Retinal pigment epithelial cell (primary cell): ENCODE measurements around the gene FUCA2.

ENCODE experiments used
- DNase-seq: peaks from one replicate; pipeline ENCODE4 v3.0.0-alpha.2; 2010; ENCODE audit warnings: low read depth
- H3K4me3 ChIP-seq: 2 replicates; pipeline ENCODE4 v1.5.1; 2011; ENCODE audit warnings: mild to moderate bottlenecking, low read length, control low read depth, moderate library complexity
- CTCF ChIP-seq: conservative IDR thresholded peaks from 2 replicates; pipeline ENCODE4 v1.5.1; 2011; ENCODE audit warnings: low read depth, low read length, control low read depth, inconsistent platforms

Gene FUCA2

GRCh38 chr6:143536866-143537691 is 25.6 kb upstream of the FUCA2 start:
- peak overlapping the region; percentile 69 for H3K4me3 ChIP-seq
- DNase-seq: no peak
- peak; percentile 53 for TF ChIP-seq CTCF

- no peak for TF ChIP-seq CTCF
- no peak for DNase-seq
- peak overlapping the region; percentile 58 for H3K4me3 ChIP-seq
These were observed 24.9 kb upstream of the FUCA2 start for GRCh38 chr6:143536461-143536865.

DNA sequence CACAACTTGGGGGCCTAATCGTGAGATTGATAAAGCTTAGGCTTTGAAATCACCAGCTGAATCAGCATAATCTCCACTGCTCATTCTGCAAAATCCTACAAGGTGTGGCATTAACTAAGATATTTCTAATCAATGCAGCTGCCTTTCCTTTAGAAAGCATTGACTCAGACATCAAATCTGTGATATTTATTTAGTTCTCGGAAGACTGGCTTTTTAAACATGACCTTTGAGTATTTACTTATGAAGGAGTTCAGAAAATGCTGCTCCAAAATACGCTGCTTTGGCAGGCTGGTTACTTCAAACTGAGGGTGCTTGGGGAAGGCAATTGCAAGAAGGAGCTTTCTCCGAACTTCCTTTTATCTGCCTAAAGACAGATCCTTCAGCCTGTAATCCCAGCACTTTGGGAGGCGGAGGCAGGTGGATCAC is 23.7 kb upstream of the FUCA2 start:
- no peak for DNase-seq
- no peak for TF ChIP-seq CTCF
- H3K4me3 ChIP-seq: no peak overlapping the region

GRCh38 chr6:143531720-143532499 is 20.4 kb upstream of the FUCA2 start:
- no peak for TF ChIP-seq CTCF

DNA sequence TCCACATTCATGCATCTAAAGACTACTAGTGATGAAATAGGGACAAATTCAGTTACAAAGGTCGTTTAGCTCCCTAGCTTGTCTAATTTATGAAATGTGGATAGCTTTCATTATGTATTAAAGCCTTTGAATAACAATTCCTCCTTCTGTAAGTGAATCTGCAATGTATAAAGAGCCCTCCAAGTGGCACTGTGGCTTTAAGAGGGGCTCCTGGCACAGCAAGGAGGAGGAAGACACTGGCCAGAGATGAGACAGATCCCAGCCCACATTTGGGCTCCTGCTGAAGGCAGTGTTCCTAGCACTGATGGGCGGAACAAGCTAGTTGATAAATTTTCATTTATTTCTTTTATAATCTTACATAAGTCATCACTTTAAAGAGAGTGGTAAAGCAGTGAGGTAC is 17.6 kb upstream of the FUCA2 start:
- TF ChIP-seq CTCF: peak; percentile 39
- DNase-seq: no peak
- no peak overlapping the region for H3K4me3 ChIP-seq

More at GRCh38 chr6:143531720-143532499, 20.4 kb upstream of the FUCA2 start:
- no peak overlapping the region for H3K4me3 ChIP-seq
- DNase-seq: no peak

GRCh38 chr6:143528164-143528811 is 16.8 kb upstream of the FUCA2 start:
- TF ChIP-seq CTCF: no peak
- H3K4me3 ChIP-seq: no peak overlapping the region
- DNase-seq: no peak
